Forelimb muscle (tissue), 1 donor: ENCODE measurements around the gene SEC62. TPM values are rescaled to one million over a fixed set of nuclear protein-coding genes. Genes with fewer than 3 reads are reported as not detected.

ENCODE experiments used
- DNase-seq: peaks from one replicate; pipeline ENCODE4 v3.0.0-alpha.2; 2013; ENCODE audit warnings: low read depth
- polyA plus RNA-seq: library from polyadenylated mRNA; unstranded; fragments of 120-200 nt; gene quantifications from one replicate; pipeline ENCODE4 v1.2.1, GENCODE V29; 2013; ENCODE audit not compliant: insufficient read length

SEC62 gene
- polyA plus RNA-seq, 1 donor: 72.6 TPM

DNA sequence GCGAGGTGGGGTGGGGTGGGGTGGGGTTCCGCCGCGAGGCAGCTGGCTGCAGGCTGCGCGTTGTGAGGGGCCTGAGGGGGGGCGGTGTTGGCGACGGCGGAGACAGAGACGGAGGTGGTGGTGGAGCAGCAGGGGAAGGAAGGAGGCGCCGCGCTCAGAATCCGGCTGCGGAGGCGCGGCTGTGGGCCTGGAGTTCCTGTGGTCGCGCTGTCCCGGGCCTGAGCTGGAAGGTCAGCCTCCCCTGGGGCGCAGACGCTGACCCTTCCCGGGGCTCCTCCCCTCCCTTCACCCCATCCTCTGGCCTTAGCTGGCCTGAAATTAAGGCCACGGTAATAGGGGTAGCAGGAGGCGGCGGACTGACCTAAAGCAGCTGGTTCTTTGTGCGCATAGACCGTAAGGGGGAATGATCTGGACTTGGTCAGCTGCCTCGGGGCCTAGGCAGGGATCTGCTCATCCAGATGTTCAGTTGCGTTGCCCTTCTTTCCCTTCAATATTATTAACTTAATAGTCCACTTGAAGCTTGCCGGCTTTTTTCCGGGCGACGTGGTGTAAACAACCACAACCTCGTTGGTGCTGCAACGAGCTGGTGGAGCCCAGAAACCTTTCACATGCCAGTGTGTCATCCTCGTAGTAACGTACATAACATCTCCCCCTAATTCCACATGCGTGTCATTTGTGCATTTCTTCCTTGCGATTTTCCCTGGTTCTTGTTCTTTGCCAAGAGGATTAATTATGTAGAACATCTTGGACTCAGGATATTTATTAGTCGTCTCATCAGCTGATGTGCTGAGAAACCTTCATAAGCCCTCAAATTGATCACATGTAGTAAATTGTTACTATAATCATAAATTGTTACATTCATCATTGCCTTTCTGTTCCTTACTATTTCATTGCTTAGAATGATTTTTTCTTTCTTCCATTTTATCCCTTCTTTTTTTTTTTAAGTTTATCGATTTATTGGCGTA lies 626 bp downstream of the SEC62 start:
- DNase-seq: no peak

DNA sequence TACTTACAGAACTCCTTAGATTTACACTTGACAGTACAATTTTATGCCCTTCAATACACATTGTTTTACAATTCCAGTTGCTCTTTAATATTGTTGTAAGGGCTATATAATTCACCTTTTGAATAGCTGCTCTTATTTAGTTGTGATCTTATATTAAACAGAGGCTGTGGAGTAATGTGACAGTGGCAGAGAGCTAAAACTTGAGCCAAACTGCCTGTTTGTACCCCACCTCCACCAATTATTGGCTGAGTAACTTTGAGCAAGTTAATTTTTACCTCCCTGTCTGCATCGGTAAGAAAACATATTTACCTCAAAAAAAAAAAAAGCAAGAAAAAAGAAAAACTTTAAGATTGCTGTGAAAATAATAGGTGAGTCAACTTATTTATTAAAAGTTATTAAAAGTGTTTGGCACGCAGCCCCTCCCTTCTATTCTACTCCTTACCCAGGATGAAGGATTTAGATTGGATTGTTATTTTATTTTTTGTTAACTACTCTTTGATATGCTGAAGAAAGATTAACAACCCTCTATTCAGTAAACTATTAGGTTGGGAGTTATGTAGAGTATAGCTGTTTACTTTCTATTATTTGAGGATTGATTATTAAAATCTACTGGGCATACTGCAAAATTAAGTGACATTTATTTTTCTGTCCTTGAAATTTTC lies 1.7 kb downstream of the SEC62 start:
- DNase-seq: no peak

DNA sequence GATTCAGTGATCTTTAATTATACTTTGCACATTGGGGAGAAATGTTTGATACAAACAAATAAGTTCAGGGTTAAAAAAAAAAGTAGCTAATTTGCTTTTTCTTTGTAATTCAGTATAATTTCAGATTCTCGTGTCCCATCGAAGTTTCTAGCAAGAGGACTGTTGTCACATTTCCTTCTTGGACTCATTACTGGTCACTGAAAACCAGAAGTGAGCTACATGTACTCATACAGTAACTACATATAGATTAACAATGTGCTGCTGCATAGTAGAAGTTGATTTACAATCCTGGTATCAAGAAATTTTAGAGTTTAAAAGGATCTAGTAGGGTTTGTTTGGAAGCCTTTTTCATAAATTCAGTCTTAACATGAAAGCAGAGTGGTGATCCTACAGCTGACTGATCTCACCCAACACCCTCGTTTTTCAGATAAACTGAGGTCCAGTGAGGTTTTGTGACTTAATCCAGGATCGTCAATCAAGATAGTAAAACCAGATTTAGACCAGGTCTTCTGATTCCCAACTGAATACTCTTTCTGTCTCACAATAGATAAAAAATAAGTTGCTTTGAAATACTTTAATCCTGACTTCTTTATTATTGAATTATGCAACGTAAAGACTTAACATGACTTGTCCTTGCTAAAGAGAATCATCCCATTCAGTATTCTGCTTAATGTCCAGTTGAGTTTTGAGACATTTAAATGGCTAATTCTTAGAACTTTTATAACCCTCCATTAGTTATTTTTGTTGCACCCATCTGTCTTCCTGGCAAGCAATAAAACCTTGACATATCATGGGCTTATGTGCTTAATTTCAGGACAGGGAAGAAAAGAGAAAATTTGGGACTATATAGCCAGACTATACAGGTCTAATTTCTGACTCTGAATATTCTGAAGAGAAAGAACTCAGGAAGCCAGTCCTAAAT lies 2.8 kb downstream of the SEC62 start:
- no peak for DNase-seq

DNA sequence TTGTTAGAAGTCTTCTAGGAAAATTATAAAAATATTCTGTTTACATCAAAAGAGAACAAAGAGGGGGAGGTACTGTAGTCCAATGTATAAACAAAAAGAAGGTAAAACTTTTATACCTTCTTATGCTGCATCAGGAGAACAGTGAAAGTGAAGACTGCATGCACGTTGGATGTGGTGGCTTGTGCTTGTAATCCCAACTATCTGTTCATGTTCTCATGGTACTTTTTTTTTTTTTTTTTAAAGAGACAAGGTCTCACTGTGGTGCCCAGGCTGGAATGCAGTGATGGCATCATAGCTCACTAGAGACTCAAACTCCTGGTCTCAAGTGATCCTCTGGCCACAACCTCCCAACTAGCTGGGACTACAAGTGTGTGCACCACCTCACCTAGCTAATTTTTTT lies 4.2 kb downstream of the SEC62 start:
- DNase-seq: no peak

DNA sequence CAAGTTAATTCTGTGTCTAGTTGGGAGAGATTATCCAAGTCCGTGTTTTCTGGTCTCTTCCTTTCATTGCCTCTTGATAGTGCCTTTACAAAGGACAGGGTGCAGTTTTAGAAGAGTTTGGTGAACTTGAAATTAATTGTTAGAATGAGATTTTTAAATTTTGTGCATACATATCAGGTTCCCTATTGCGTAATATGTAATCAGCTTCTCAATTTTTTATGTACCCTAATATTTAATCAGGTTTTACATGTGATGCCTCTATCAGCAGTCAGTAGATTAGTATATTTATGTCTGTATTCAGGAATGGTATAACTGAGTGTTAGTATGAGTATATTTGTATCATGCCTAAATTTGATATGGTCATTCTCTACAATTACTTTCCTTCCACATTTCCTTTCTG lies 4.9 kb downstream of the SEC62 start:
- no peak for DNase-seq

DNA sequence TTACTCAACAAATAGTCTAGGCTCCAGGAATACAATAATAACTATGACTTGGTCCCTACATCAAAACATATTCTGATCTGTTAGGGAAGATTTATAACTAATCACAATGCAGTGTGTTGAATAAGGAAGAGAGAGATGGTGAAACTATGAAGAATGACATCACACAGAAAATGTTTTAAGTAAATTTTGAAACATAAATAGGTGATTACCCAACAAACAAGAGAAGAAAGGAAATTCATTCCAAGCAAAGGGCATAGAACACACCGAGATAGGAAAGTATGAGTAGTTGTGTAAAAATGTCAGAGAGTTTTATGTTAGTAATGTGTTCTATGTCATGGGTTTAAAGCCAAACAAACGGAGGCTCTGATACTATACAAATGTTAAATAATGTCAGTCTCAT lies 13.4 kb downstream of the SEC62 start:
- no peak for DNase-seq

DNA sequence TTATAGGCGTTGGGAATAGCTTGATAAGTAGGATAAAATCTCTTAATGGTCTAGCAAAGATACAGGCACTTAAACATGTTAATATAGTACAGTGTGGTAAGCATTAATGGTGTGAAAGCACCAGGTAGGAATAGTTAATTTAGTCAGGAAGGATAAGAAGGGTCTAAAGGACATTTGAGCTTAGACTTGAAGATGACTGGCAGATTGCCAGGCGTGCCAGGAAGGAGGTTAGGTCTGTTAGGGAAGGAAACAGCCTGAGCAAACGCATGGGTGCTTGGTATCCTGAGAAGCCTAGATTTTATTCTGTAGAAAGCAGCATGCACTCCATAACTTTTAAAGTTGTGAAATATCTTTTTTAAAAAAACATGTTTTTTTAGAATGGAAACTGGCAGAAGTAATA lies 17.7 kb downstream of the SEC62 start:
- no peak for DNase-seq

DNA sequence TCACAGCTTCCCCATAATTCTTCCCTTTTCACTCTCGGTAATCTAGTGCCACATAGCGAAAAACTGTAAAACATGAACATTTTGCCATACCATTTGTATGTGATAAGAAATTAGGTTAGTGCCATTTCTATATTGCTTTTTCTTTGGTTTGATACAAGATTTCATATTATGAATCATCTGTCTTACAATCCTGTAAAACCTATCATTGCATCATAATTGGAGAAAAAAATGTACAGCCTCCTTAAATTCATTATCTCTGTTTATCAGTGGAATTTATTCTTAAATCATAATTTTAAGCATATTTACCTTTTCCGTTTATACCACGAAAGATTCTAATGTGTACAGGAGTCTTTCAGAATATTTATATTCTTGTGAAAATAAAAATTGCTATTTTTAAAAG lies 23.8 kb downstream of the SEC62 start:
- DNase-seq: no peak

DNA sequence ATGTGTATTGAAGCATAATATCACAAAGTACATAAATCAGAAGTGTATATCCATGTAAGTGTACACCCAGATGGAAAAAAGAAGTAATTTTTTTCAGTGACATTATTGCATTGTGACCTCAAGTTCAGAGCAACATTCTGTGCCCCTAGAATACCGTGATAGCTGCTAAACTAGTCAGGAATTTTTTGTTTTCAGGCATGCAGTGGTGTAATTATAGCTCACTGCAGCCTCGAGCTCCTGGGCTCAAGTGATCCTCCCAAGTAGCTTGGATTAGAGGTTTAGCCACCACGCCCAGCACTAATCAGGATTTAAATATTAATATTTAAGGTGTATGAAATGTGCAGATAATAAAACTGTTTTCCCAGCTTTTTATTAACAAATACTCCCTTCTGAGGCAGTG lies 25.5 kb downstream of the SEC62 start:
- no peak for DNase-seq

DNA sequence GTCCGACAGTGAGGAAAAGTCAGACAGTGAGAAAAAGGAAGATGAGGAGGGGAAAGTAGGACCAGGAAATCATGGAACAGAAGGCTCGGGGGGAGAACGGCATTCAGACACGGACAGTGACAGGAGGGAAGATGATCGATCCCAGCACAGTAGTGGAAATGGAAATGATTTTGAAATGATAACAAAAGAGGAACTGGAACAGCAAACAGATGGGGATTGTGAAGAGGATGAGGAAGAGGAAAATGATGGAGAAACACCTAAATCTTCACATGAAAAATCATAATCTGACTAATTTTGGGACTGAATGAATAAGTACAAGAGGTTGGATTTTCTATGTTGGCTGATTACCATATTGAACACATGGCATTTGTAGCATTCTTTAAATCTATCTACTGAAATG lies 26.2 kb downstream of the SEC62 start:
- no peak for DNase-seq

DNA sequence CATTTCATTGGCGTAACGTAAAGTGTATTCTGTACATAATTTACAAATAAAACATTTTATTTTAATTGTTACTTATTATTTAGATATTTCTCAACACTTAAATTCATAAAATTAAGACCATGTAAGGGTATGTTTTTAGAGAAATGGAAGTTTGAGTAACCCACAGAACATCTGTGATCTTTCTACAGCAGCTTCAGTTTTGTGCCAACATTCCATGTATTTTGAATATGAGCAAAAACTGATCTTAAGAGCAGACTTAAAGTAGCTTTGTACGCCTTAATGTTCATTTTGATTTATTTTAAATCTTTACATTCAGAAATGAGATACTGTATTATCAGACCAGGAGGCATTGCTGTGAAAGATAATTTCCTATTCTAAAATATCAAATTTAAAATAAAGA lies 27.2 kb downstream of the SEC62 start:
- no peak for DNase-seq

DNA sequence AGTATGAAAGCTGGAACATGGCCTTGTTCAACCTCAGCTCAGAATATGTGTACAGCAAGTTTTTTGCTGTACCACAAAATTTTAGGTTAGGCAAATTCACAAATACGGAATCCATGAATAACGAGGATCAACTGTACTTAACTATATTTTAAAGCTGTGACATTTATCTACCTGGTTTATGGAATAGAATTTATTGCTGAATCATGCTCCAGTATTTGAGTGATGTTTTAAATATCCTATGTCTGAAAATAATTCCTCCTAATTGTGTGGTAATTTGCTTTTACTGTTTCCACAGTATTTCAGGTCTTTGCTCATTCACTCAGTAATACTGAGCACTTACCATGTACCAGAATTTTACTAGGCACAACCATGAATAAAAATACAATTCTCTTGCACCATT lies 29.5 kb downstream of the SEC62 start:
- no peak for DNase-seq

DNA sequence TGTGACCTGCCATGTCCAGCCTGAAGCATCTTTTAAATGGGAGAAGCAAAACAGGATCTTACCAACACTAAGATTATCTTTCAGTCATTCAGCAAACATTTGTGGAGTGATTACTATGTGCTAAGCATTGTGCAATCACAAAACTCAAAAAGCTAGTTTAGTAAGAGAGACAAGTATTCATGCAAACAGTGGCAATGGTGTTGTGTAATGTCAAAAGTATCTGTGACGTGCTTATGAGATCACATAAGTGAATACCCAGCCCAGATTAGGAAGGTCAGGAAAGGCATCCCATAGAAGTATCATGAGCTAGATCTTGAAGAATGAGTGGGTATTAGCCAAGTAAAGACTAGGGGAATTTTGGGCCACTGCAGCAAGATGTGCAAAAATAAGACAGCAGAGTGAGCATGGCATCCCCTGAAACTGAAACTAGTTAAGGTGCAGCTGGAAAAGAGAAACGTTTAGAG lies 32.1 kb downstream of the SEC62 start:
- DNase-seq: no peak

DNA sequence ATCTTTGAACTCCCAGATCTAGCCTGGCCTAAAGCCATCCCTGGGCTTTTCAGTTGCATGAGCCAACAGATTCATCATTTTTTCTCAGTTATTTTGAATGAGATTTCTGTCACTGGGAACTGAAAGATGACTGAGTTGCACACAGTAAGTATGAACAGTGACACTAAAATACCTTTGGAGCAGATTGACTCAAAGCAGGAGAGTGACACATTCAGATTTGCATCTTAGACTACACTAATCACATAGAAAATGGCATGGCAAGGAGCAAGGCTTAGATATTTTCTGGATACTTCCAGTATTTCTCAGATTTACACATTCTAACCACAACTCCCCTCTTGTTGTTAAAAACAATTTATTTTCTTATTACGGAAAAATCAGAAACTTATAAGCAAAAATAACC lies 32.8 kb downstream of the SEC62 start:
- DNase-seq: no peak

DNA sequence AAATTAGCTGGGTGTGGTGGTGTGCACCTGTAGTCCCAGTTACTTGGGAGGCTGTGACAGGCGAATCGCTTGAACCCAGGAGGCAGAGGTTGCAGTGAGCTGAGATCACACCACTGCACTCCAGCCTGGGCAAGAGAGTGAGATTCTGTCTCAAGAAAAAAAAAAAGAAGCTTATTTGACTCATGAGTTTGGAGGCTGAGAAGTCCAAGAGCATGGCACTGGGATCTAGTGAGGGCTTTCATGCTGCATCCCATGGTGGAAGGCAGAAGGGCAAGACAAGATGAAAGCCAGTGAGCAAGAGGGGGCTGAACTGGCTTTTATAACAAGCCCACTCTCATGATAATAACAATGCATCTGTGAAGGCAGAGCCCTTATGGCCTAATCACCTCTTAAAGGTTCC lies 33.4 kb downstream of the SEC62 start:
- DNase-seq: no peak

DNA sequence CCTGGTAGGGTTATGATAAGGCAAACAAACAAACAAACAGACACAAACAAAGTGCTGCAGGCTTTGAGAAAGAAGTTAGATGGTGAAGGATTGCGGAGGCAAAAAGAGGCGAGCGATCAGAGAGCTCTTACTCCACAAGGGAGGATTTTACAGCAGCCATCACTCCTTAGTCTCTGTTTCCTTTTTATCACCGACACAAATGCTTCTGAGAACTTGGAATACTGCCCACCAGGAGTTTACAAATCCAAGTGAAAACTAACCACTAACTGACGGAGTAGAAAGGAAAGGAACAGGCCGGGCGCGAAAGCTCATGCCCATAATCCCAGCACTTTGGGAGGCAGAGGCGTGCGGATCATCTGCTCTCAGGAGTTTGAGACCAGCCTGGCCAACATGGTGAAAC lies 35.6 kb downstream of the SEC62 start:
- no peak for DNase-seq

DNA sequence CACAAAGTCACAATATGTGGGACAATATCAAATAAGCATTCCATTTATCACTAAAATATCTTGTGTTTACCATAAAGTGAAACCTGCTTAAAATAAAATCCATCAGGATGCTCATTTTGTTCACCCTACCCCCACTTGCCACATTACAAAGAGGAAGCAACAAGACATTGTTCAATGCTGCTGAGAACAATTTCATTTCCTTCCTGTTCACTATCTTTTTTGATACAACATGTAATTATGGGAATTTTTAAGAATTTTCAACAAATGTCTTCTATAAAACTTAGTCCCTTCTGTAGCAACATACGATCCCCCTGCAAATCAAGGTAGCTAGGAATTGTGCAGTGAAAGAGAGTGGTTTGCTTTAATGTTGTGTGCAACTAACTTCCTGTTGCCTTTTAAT lies 36.3 kb downstream of the SEC62 start:
- DNase-seq: no peak

DNA sequence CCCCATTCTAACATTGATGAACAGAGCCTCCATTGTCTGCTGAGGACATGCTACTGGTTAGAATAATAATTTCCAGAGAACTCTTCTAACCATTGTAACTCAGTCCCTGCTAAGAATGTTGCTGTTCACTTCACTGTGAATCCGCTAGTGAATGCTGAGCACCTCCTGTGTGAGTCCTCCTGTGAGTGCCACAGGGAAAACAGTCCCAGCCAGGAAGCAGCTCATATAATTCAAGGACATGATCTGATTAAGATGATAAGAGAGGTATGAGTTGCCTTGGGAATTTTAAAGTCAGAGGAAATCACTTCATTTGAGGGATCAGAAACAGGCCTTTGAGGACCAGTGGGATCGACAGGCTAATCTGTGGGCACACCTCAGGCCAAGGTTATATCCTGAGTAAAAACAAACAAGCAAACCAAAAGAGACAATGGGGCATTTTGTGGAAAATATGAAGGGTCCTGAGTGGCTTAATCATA lies 37.3 kb downstream of the SEC62 start:
- no peak for DNase-seq

DNA sequence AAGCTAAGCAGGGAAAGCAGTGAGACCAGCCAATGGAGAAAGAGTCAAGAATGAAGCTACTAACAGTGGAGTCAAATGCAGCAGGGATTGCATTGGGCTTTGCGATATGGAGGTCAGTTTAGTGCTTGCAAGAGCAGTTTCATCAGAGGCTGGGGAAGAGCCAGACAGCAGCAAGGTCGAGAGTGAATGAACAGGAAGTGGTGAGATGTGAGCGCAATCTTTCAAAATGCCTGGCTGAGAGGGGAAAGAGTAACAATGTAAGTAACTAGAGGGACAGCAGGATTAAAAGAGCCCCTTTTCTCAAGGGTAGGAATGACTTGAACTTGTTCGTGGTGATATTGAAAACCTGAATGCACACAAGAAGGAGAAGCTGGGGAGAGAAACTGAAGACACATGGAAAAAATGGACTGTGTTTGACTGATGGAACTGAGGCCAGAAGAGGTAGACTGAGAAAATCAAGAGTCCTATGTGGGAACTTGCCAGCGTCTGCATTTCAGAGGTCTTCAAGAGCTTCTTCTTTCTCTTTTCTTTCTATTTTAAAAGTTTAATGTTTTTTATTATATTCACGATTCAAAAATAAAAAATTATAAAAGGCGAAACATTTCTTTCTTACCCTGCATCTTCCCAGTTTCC lies 40.5 kb downstream of the SEC62 start:
- no peak for DNase-seq

DNA sequence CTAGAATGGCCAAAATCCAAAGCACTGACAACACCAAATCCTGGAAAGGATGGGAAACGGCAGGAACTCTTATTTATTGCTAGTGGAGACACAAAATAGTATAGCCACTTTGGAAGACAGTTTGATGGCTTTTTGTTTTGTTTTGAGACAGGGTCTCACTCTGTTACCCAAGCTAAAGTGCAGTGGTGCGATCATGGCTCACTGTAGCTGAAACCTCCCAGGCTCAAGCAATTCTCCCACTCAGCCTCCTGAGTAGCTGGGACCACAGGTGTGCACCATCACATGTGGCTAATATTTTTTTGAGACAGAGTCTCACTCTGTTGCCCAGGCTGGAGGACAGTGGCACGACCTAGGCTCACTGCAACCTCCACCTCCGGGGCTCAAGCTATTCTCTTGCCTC lies 43.9 kb downstream of the SEC62 start:
- no peak for DNase-seq

DNA sequence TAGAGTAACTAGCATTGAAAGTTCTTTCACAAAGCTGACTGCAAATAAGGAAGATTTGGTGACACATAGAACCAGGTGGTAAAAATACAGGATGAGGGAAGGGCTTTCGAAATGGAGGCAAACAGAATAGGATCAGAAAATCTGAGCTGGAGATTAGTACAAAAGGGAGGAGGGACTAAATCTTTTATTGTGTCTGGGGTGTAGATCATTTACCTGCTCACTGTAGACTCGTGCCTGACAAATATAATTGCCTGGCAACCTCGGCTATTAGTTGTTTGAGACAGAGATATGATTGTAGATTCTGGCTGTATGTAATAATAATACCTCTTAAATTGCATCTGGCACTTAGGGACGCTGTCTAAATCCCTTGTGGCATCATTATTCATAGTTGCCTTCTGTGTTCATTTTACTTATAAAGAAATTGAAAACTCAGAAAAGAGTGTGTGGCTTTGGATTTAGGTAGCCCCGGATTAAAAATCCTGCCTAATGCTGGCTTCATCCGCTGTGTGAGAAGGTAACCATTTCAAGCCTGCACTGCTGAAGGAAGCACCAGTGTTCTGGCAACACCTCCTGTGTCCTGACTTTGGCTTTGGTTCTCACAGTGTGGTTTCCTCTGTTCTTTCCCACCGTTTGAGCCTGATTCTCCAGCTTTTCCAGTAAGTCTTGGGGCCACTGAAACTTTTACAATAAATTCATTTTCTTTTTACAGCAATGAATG lies 46.2 kb downstream of the SEC62 start:
- DNase-seq: no peak
